LNCaP clone FGC (cell line): ENCODE data around the gene NR3C1.

Source experiments
- DNase-seq: peaks from one replicate; pipeline ENCODE4 v3.0.0-alpha.2; 2011; ENCODE audit warnings: low read depth
- H3K4me3 ChIP-seq: 2 replicates; pipeline ENCODE4 v1.5.1; 2011; ENCODE audit warnings: mild to moderate bottlenecking, low read depth, low read length, control low read depth
- TF ChIP-seq, protein P1 (sequence below): IDR thresholded peaks from 2 replicates; pipeline ENCODE4 v1.5.1; 2012; ENCODE audit warnings: mild to moderate bottlenecking; ENCODE audit not compliant: control insufficient read depth, insufficient read depth; ENCODE audit errors: extremely low read depth

NR3C1 gene

DNA sequence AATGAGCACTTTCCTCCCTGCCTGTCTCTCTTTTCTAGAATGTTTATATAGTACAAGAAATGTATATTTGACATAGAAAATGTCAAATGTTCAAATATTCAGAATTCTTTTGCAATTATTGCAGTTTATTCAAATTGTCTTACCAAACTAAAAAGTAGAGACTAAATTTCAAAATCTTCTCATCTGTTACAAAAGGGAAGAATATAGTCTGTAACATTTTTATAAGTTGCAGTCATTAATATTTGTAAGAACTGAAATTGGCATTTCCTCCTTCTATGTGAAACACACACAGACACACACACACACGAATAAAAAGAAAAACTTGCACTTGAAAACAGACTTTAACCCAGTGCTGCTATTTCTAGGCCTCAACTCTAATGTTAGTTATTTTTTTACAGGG, 56.4 kb downstream of the NR3C1 start:
- TF ChIP-seq, protein P1, sequence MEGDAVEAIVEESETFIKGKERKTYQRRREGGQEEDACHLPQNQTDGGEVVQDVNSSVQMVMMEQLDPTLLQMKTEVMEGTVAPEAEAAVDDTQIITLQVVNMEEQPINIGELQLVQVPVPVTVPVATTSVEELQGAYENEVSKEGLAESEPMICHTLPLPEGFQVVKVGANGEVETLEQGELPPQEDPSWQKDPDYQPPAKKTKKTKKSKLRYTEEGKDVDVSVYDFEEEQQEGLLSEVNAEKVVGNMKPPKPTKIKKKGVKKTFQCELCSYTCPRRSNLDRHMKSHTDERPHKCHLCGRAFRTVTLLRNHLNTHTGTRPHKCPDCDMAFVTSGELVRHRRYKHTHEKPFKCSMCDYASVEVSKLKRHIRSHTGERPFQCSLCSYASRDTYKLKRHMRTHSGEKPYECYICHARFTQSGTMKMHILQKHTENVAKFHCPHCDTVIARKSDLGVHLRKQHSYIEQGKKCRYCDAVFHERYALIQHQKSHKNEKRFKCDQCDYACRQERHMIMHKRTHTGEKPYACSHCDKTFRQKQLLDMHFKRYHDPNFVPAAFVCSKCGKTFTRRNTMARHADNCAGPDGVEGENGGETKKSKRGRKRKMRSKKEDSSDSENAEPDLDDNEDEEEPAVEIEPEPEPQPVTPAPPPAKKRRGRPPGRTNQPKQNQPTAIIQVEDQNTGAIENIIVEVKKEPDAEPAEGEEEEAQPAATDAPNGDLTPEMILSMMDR, result no peak
- no peak overlapping the region for H3K4me3 ChIP-seq
- DNase-seq, result no peak

DNA sequence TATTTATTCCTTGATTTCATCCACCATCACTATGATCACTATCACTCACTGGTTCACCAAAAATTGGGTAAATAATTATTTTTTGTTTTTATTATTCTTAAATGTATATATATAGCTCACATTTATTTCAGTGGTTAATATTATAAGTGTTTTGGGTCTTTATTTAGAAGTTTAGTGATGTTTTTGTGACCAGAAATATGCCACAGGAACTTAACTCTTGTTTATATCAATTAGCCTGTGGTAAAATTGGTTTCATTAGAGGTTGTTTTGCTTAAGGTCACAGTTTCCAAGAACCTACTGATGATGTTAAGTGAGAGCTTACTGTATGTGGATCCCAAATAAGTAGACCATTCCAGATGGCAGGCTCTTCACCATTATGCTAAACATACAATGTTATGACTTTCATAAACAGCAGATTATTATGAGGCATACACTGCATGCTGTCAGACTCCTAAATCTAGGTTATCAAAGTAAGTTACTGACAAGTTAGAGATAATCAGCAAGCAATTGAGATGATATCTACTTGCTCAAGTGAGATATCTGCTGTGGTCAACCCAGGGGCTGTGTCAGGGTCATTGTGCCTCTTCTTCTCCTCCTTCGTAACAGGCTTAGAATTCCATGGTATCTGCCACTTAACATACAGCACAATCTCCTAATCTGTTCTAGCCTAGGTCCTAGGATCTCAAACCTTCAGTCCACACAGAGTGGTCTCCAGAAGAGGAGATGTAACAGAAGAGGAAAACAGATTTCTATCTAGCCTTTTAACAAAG, 57.6 kb downstream of the NR3C1 start:
- H3K4me3 ChIP-seq, result no peak overlapping the region
- TF ChIP-seq, protein P1, result no peak
- no peak for DNase-seq

DNA sequence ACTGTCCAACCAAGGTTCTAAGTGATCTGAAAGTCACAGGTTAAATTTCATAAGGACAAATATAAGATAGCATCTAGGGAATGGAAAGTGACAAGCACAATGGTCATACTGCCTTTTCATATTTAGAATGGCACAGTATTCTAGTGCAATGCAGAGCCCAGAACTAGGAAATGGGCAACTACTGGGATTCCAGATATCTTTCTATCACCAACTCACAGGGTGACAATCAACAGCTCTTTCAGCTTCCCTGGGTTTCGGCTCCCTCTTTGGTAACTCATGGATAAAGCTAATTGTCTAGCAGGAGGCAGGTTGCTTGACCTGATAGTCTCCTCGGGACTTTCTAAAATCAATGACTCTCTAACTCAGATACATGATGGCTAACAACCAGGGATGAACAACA, 60.4 kb downstream of the NR3C1 start:
- no peak for DNase-seq
- no peak overlapping the region for H3K4me3 ChIP-seq
- TF ChIP-seq, protein P1, result no peak

DNA sequence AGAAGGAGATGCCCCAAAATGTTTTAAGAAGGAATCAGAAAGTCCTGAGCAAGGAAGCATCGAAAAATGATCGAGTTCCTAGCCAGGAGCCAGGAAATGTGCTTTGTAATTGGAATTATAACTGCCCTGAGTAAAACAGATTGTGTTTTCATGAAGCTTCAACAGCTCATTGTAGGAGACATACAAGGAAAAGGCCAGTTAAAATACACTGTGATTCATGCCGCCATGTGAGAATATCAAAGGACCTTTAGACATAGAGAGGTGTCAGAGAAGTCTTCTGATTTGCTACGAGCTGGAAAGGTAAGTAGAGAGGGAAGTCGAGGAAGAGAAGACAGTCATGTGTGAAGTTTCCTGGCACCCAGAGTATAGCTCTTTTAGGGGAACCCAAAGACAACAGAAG, 60.9 kb downstream of the NR3C1 start:
- H3K4me3 ChIP-seq, result no peak overlapping the region
- TF ChIP-seq, protein P1, result no peak
- no peak for DNase-seq

DNA sequence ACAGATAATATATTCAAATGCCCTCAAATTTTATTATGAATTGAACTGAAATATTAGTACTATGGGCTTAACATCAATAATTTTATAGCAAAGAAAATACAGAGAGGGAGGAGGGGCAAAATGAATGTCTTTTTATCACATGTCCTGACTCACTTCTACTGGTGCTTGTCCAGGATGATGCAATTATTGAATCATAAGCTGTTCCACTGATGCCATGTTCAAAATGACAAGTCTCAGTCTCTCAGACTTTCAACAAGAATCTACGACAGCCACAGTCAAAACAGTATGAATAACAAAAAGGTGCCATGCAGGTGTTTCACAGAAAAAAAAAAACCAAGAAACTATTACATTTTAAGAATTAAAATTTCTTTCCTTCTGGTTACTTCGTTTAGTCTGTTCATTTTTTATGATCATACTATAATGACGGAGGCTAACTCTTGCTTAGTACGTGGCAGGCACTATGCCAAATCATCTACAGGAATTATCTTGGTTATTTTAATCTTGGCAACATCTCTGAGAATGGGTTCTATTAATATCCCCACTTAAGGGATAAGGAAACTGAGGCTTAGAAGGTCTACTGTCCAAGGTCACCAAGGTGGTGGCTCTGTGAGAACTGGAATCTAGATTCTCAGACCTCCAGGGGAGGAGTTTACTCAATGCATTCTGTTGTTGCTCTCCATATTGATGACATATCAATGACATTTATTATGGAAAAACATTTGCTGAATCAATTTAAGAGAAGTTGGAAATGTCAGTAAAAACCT, 61.5 kb downstream of the NR3C1 start:
- TF ChIP-seq, protein P1, result no peak
- H3K4me3 ChIP-seq, result no peak overlapping the region
- no peak for DNase-seq

DNA sequence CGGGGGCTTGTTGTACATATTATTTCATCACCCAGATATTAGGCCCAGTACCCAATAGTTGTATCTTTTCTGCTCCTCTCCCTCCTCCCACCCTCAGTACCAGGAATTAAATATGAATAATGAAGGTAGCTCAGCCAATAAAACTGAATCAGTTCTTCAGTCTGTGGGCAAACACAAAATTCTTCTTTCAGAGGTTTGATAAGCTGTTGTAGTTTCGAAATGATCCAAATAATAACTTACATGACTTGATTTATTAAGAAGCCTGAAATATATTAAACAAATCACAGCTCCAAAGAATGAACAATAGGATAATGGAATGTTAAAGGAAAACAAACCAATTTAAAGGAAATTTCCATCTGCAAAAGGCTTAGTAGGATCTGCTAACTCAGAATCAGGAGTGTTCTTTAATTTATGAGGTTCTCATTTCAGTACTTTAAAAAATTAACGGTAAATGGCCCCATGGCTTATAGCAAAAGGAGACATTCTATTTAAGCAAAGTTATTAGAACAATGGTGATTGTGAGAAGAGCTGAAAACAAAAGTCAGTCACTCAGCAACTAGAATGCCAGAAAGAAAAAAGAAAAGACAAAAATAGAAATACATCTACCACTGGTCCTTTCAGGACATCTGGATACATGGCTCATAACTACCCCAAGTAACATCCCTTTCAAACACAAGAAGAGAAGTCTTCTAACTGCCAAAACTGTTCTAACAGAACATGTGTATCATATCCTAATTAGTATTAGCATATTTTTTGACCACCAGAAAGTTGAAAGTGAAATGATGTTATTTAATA, 62.4 kb downstream of the NR3C1 start:
- H3K4me3 ChIP-seq, result no peak overlapping the region
- TF ChIP-seq, protein P1, result no peak
- no peak for DNase-seq
